MCF 10A (cell line): Measurements from ENCODE around the gene BORA. TPM values are rescaled to one million over a fixed set of nuclear protein-coding genes. Genes with fewer than 3 reads are reported as not detected.
A peak's percentile ranks its signal among the peaks of the same experiment; 100 is the strongest.
"Not testable (repeated sequence)": the region's sequence is repeated elsewhere in the genome, so short reads cannot be mapped to it uniquely, and the experiment has no call there.

Source experiments
- BruUV-seq: library from RNA; stranded (reverse); fragments of 400-500 nt; replicated peaks from 2 replicates; lab custom pipeline; 2021; lab: Mats Ljungman, UMichigan
- CTCF ChIA-PET: fragments of 300-600 bp; sonication (Branson Sonifier 250); formaldehyde crosslinking; extraction: SDS; loops from one replicate; lab custom pipeline; 2021; ENCODE audit warnings: antibody characterized with exemption, inconsistent platforms; lab: Yijun Ruan, JAX
- POLR2A ChIA-PET: fragments of 300-600, 350-650 bp; sonication (Branson Sonifier 250); formaldehyde crosslinking; extraction: SDS; loops from one replicate; lab custom pipeline; 2020; ENCODE audit warnings: antibody characterized with exemption, inconsistent platforms; lab: Yijun Ruan, JAX
- DNase-seq: peaks from one replicate; pipeline ENCODE4 v3.0.0-alpha.2; 2018; ENCODE audit not compliant: unreplicated experiment
- H3K27ac Mint-ChIP-seq: one replicate; pipeline ENCODE4 v1.8.0; 2022; ENCODE audit warnings: mild to moderate bottlenecking, low read depth, mixed read lengths; ENCODE audit not compliant: unreplicated experiment
- H3K27me3 Mint-ChIP-seq: one replicate; pipeline ENCODE4 v1.8.0; 2022; ENCODE audit warnings: mixed read lengths; ENCODE audit not compliant: insufficient read depth, unreplicated experiment
- H3K36me3 Mint-ChIP-seq: one replicate; pipeline ENCODE4 v1.8.0; 2022; ENCODE audit warnings: mild to moderate bottlenecking, moderate library complexity, mixed read lengths; ENCODE audit not compliant: insufficient read depth, unreplicated experiment
- H3K4me1 Mint-ChIP-seq: one replicate; pipeline ENCODE4 v1.8.0; 2022; ENCODE audit warnings: mixed read lengths; ENCODE audit not compliant: insufficient read depth, unreplicated experiment
- H3K4me3 Mint-ChIP-seq: one replicate; pipeline ENCODE4 v1.8.0; 2022; ENCODE audit warnings: mild to moderate bottlenecking, moderate library complexity, mixed read lengths; ENCODE audit not compliant: unreplicated experiment
- H3K9me3 Mint-ChIP-seq: one replicate; pipeline ENCODE4 v1.8.0; 2022; ENCODE audit warnings: mixed read lengths; ENCODE audit not compliant: unreplicated experiment
- CTCF ChIP-seq: fragments of 200-600 bp; IDR thresholded peaks from one replicate; pipeline ENCODE4 v1.8.0; 2022; ENCODE audit warnings: antibody characterized with exemption, mild to moderate bottlenecking; ENCODE audit not compliant: unreplicated experiment
- intact Hi-C: fragments of 100-400 bp; cut with micrococcal nuclease; formaldehyde crosslinking; loops from 2 replicates; pipeline ENCODE4 v1.14.1; 2022
- total RNA-seq: library from RNA; stranded (reverse); gene quantifications from 2 replicates; pipeline ENCODE4 v1.2.3, GENCODE V29; 2022

BORA gene
- total RNA-seq, 1 experiment from 2014 or later = 14.1 TPM

GRCh38 chr13:72716776-72717175 lies 10.9 kb upstream of the BORA start:
- Mint-ChIP-seq H3K4me1 (peaks cover 11% of the 10 kb centered on the region), H3K27me3 (no peaks in the 10 kb centered on the region), H3K9me3 (no peaks in the 10 kb centered on the region), H3K27ac (no peak overlapping the region), H3K4me3 (no peak overlapping the region), H3K36me3 (peaks cover 55% of the 10 kb centered on the region)
- intact Hi-C loops = no loop called here
- POLR2A ChIA-PET = interaction anchor here (1.1 kb wide), 1 partner anchor 11 kb away, joined by 4 read pairs; the partner anchor contains the start of genes BORA and MZT1
- CTCF ChIA-PET = no interaction called here
- no peak for TF ChIP-seq CTCF
- BruUV-seq = no TSS peak
- no peak for DNase-seq

- H3K36me3 Mint-ChIP-seq, H3K9me3 Mint-ChIP-seq, BruUV-seq, DNase-seq, intact Hi-C loops, H3K27me3 Mint-ChIP-seq: not testable (repeated sequence)
- Mint-ChIP-seq H3K4me3 (peak overlapping the region; percentile 89), H3K4me1 (peaks cover 41% of the 10 kb centered on the region), H3K27ac (peak overlapping the region; percentile 87)
- POLR2A ChIA-PET = interaction anchor here (0.7 kb wide), 1 partner anchor 1332 kb away, joined by 5 read pairs; no protein-coding TSS in a partner anchor
- CTCF ChIA-PET = interaction anchor here (1.0 kb wide), 2 partner anchors 8 to 29 kb away, joined by 3 to 4 read pairs; no protein-coding TSS in a partner anchor
These were observed 1.5 kb upstream of the BORA start for GRCh38 chr13:72726185-72726584.

GRCh38 chr13:72726726-72727416 lies 852 bp upstream of the BORA start:
- H3K9me3 Mint-ChIP-seq = no peaks in the 10 kb centered on the region
- intact Hi-C loops = no loop called here
- no peaks in the 10 kb centered on the region for H3K27me3 Mint-ChIP-seq
- BruUV-seq = no TSS peak
- TF ChIP-seq CTCF = no peak
- peak; percentile 6 for DNase-seq
- peak overlapping the region; percentile 87 for H3K27ac Mint-ChIP-seq
- no peaks in the 10 kb centered on the region for H3K36me3 Mint-ChIP-seq
- peaks cover 35% of the 10 kb centered on the region for H3K4me1 Mint-ChIP-seq
- POLR2A ChIA-PET = interaction anchor here (0.7 kb wide), 2 partner anchors 156 to 1333 kb away, joined by 3 to 5 read pairs; no protein-coding TSS in a partner anchor
- peak overlapping the region; percentile 89 for H3K4me3 Mint-ChIP-seq
- CTCF ChIA-PET = no interaction called here

GRCh38 chr13:72728290-72728605 lies 525 bp downstream of the BORA start:
- peak overlapping the region; percentile 89 for H3K4me3 Mint-ChIP-seq
- intact Hi-C loops = no loop called here
- no peaks in the 10 kb centered on the region for H3K36me3 Mint-ChIP-seq
- no TSS peak for BruUV-seq
- H3K27ac Mint-ChIP-seq = peak overlapping the region; percentile 87
- ChIA-PET POLR2A (interaction anchor here (0.9 to 3.4 kb wide), 8 partner anchors 11 to 332 kb away, joined by 3 to 28 read pairs (median 4); partner anchors contain the start of gene KLF5), CTCF (no interaction called here)
- no peak for TF ChIP-seq CTCF
- H3K9me3 Mint-ChIP-seq = no peaks in the 10 kb centered on the region
- peaks cover 25% of the 10 kb centered on the region for H3K4me1 Mint-ChIP-seq
- no peaks in the 10 kb centered on the region for H3K27me3 Mint-ChIP-seq
- DNase-seq = no peak
